ENCODE data around the gene QTRT2. TPM values are rescaled to one million over a fixed set of nuclear protein-coding genes. Genes with fewer than 3 reads are reported as not detected.

The QTRT2 gene
- total RNA-seq, 1 experiment from 2014 or later, result 44.3 TPM

DNA sequence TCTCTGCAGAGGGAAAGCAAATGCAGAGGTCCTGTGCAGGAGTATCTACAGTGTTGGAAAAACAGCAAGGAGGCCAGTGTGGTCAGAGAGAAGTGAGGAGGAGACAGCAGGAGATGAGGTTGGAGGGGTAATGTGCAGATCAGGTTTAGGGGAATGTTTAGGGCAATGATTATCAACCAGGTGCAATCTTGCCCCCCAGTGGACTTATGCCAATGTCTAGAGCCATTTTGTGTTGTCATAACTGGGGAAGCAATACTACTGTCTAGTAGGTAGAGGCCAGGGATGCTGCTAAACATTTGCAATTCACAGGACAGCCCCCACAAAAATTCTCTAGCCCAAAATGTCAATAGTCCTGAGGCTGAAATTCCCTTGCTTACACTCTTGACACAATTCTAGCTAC, 13.3 kb upstream of the QTRT2 start:
- H3K27me3 Mint-ChIP-seq (ENCODE audit: unreplicated experiment), result no peaks in the 10 kb centered on the region
- no peak for DNase-seq
- BruUV-seq (replicated peaks), result no TSS peak
- H3K9me3 Mint-ChIP-seq (ENCODE audit: low read depth, unreplicated experiment), result no peaks in the 10 kb centered on the region
- TF ChIP-seq, protein P1, sequence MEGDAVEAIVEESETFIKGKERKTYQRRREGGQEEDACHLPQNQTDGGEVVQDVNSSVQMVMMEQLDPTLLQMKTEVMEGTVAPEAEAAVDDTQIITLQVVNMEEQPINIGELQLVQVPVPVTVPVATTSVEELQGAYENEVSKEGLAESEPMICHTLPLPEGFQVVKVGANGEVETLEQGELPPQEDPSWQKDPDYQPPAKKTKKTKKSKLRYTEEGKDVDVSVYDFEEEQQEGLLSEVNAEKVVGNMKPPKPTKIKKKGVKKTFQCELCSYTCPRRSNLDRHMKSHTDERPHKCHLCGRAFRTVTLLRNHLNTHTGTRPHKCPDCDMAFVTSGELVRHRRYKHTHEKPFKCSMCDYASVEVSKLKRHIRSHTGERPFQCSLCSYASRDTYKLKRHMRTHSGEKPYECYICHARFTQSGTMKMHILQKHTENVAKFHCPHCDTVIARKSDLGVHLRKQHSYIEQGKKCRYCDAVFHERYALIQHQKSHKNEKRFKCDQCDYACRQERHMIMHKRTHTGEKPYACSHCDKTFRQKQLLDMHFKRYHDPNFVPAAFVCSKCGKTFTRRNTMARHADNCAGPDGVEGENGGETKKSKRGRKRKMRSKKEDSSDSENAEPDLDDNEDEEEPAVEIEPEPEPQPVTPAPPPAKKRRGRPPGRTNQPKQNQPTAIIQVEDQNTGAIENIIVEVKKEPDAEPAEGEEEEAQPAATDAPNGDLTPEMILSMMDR (IDR thresholded peaks at IDR 0.05; ENCODE audit: unreplicated experiment), result no peak
- no peaks in the 10 kb centered on the region for H3K4me1 Mint-ChIP-seq (ENCODE audit: low read depth, unreplicated experiment)
- H3K27ac Mint-ChIP-seq (ENCODE audit: unreplicated experiment), result no peak overlapping the region
- H3K4me3 Mint-ChIP-seq (ENCODE audit: low read depth, unreplicated experiment), result no peak overlapping the region
- CTCF ChIA-PET, result no interaction called here
- intact Hi-C loops (cut with micrococcal nuclease; ENCODE audit: unreplicated experiment), result no loop called here
- H3K36me3 Mint-ChIP-seq (ENCODE audit: insufficient read depth, unreplicated experiment), result no peaks in the 10 kb centered on the region

DNA sequence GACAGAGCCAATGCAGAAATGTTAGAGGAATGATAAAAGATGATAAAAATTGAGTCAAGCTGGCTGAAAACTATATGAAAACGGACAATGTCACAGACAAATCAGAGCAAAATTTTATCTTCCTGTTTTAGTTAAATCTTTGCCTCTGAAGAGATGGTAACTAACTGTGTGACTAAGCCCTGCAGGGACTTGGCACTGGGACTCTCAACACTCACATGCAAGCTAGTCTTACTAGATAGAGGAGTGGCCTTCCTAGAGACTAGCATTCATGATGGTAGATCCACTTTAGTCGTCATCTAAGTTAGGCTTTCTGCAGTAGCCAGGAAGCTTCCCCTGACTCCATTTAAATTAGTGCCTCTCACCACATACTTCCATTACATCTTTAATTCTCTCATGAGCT, 4.3 kb upstream of the QTRT2 start:
- Mint-ChIP-seq H3K36me3 (ENCODE audit: insufficient read depth, unreplicated experiment) (peaks cover 20% of the 10 kb centered on the region), H3K27me3 (ENCODE audit: unreplicated experiment) (no peaks in the 10 kb centered on the region), H3K9me3 (ENCODE audit: low read depth, unreplicated experiment) (no peaks in the 10 kb centered on the region), H3K4me1 (ENCODE audit: low read depth, unreplicated experiment) (no peaks in the 10 kb centered on the region), H3K27ac (ENCODE audit: unreplicated experiment) (no peak overlapping the region), H3K4me3 (ENCODE audit: low read depth, unreplicated experiment) (no peak overlapping the region)
- TF ChIP-seq, protein P1 (IDR thresholded peaks at IDR 0.05; ENCODE audit: unreplicated experiment), result no peak
- no peak for DNase-seq
- BruUV-seq (replicated peaks), result no TSS peak
- intact Hi-C loops (cut with micrococcal nuclease; ENCODE audit: unreplicated experiment), result no loop called here
- CTCF ChIA-PET, result interaction anchor here (0.6 kb wide), 1 partner anchor 281 kb away, joined by 6 read pairs; no protein-coding TSS in a partner anchor

DNA sequence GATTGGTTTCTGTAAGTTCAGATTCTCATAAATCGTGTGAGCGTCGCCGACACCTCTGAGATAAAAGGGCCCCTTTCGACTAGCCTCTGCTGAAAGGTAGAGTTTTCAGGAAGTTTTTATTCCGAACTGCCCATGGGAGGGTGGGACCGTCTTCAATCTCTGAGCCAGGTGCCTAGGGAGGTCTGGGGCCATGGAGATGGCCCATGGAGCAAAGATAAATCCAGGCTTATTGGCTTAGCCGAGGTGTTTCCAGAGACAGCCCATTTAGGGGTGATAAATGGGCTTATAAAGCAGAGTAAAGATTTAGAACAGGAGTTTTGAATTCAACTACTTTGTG, 442 bp downstream of the QTRT2 start:
- Mint-ChIP-seq H3K27ac (ENCODE audit: unreplicated experiment) (peak overlapping the region; percentile 100), H3K4me3 (ENCODE audit: low read depth, unreplicated experiment) (peak overlapping the region; percentile 100), H3K4me1 (ENCODE audit: low read depth, unreplicated experiment) (peaks cover 16% of the 10 kb centered on the region), H3K36me3 (ENCODE audit: insufficient read depth, unreplicated experiment) (peaks cover 25% of the 10 kb centered on the region), H3K27me3 (ENCODE audit: unreplicated experiment) (no peaks in the 10 kb centered on the region), H3K9me3 (ENCODE audit: low read depth, unreplicated experiment) (no peaks in the 10 kb centered on the region)
- TF ChIP-seq, protein P1 (IDR thresholded peaks at IDR 0.05; ENCODE audit: unreplicated experiment), result no peak
- intact Hi-C loops (cut with micrococcal nuclease; ENCODE audit: unreplicated experiment), result no loop called here
- BruUV-seq (replicated peaks), result TSS peak; percentile 67
- CTCF ChIA-PET, result interaction anchor here (0.5 kb wide), 1 partner anchor 298 kb away, joined by 4 read pairs; no protein-coding TSS in a partner anchor
- no peak for DNase-seq

DNA sequence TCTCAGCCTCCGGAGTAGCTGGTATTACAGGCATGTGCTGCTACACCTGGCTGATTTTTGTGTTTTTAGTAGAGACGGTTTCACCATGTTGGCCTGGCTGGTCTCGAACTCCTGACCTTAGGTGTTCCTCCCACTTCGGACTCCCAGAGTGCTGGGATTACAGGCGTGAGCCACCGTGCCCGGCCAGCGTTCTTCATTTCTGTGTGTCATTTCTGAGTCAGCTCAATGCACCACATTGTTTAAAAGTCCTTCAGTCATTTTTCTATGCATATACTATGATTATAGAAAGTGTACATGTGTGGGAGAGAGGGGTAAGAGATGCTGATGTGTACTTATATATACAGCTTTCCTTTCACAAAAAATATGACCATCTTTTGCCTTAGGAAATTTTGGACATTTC, 2.1 kb downstream of the QTRT2 start:
- BruUV-seq (replicated peaks), result no TSS peak
- Mint-ChIP-seq H3K27me3 (ENCODE audit: unreplicated experiment) (no peaks in the 10 kb centered on the region), H3K4me3 (ENCODE audit: low read depth, unreplicated experiment) (peak overlapping the region; percentile 100), H3K9me3 (ENCODE audit: low read depth, unreplicated experiment) (no peaks in the 10 kb centered on the region), H3K36me3 (ENCODE audit: insufficient read depth, unreplicated experiment) (peaks cover 25% of the 10 kb centered on the region), H3K4me1 (ENCODE audit: low read depth, unreplicated experiment) (peaks cover 16% of the 10 kb centered on the region), H3K27ac (ENCODE audit: unreplicated experiment) (no peak overlapping the region)
- TF ChIP-seq, protein P1 (IDR thresholded peaks at IDR 0.05; ENCODE audit: unreplicated experiment), result no peak
- intact Hi-C loops (cut with micrococcal nuclease; ENCODE audit: unreplicated experiment), result no loop called here
- no peak for DNase-seq
- CTCF ChIA-PET, result no interaction called here
